GM23338 (cell line): Measurements from ENCODE around the gene HOXC9. TPM values are rescaled to one million over a fixed set of nuclear protein-coding genes. Genes with fewer than 3 reads are reported as not detected.

ENCODE experiments used
- ATAC-seq: fragments of 200-7000 bp; cut with Tn5 transposase; 3 replicates; pipeline ENCODE4 v1.9.1; 2020
- DNase-seq: peaks from one replicate; pipeline ENCODE4 v3.0.0-alpha.2; 2015; ENCODE audit warnings: low spot score
- H2AFZ ChIP-seq: fragments of 200-600 bp; sonication (generic); 2 replicates; pipeline ENCODE4 v1.8.0; 2016; ENCODE audit warnings: antibody characterized with exemption, mild to moderate bottlenecking, moderate library complexity
- H3F3A ChIP-seq: fragments of 200-600 bp; sonication (generic); replicated peaks from 2 replicates; pipeline ENCODE4 v1.8.0; 2017; ENCODE audit warnings: antibody characterized with exemption, mixed run types, low read depth
- H3K27ac ChIP-seq: fragments of 200-600 bp; sonication (generic); 2 replicates; pipeline ENCODE4 v1.6.1; 2016; ENCODE audit warnings: low read depth
- H3K27me3 ChIP-seq: fragments of 200-600 bp; sonication (generic); 2 replicates; pipeline ENCODE4 v1.8.0; 2016; ENCODE audit warnings: mild to moderate bottlenecking, mixed run types, moderate library complexity; ENCODE audit not compliant: insufficient read depth
- H3K36me3 ChIP-seq: fragments of 200-600 bp; sonication (generic); 2 replicates; pipeline ENCODE4 v1.8.0; 2016; ENCODE audit warnings: mild to moderate bottlenecking; ENCODE audit not compliant: insufficient read depth
- H3K4me1 ChIP-seq: fragments of 200-600 bp; sonication (generic); 2 replicates; pipeline ENCODE4 v1.8.0; 2016; ENCODE audit warnings: mild to moderate bottlenecking, moderate library complexity; ENCODE audit not compliant: insufficient read depth
- H3K4me2 ChIP-seq: fragments of 200-600 bp; sonication (generic); 2 replicates; pipeline ENCODE4 v1.7.1; 2017; ENCODE audit warnings: mixed run types
- H3K4me3 ChIP-seq: fragments of 200-600 bp; sonication (generic); 2 replicates; pipeline ENCODE4 v1.6.1; 2016; ENCODE audit warnings: mixed run types
- H3K79me2 ChIP-seq: fragments of 200-600 bp; sonication (generic); replicated peaks from 2 replicates; pipeline ENCODE4 v1.8.0; 2017; ENCODE audit warnings: mild to moderate bottlenecking; ENCODE audit not compliant: insufficient read depth
- H3K9me2 ChIP-seq: fragments of 200-600 bp; sonication (generic); 2 replicates; pipeline ENCODE4 v1.8.0; 2017; ENCODE audit not compliant: insufficient read depth
- H4K20me1 ChIP-seq: fragments of 200-600 bp; sonication (generic); replicated peaks from 2 replicates; pipeline ENCODE4 v1.8.0; 2017; ENCODE audit warnings: mild to moderate bottlenecking; ENCODE audit not compliant: insufficient read depth
- H3K27ac Mint-ChIP-seq: 2 replicates; pipeline ENCODE4 v1.8.0; 2020; ENCODE audit warnings: inconsistent platforms, mild to moderate bottlenecking, moderate library complexity, mixed read lengths
- H3K27me3 Mint-ChIP-seq: 3 replicates; pipeline ENCODE4 v1.8.0; 2022; ENCODE audit warnings: low read depth, mild to moderate bottlenecking, moderate library complexity, mixed read lengths, inconsistent platforms; ENCODE audit not compliant: insufficient read depth, poor library complexity
- H3K36me3 Mint-ChIP-seq: 3 replicates; pipeline ENCODE4 v1.8.0; 2021; ENCODE audit warnings: low read depth, mild to moderate bottlenecking, inconsistent platforms, moderate library complexity, mixed read lengths
- H3K4me1 Mint-ChIP-seq: 3 replicates; pipeline ENCODE4 v1.8.0; 2020; ENCODE audit warnings: mild to moderate bottlenecking, inconsistent platforms, mixed read lengths
- H3K4me3 Mint-ChIP-seq: 3 replicates; pipeline ENCODE4 v1.8.0; 2021; ENCODE audit warnings: moderate library complexity, mild to moderate bottlenecking, inconsistent platforms, mixed read lengths
- H3K9me3 Mint-ChIP-seq: 3 replicates; pipeline ENCODE4 v1.8.0; 2020; ENCODE audit warnings: moderate library complexity, mild to moderate bottlenecking, inconsistent platforms, mixed read lengths
- CTCF ChIP-seq, 2 experiments: fragments of 200-600 bp in 1 of 2; sonication (generic) in 1 of 2; conservative IDR thresholded peaks; 2 replicates each; pipeline versions ENCODE4 v1.5.1 to v1.6.1; 2016 to 2017; ENCODE audit warnings: antibody characterized with exemption in 2 of 2, low read depth in 2 of 2, mild to moderate bottlenecking in 2 of 2, moderate library complexity in 1 of 2
- ETS1 ChIP-seq: IDR thresholded peaks from 2 replicates; pipeline ENCODE4 v1.6.1; 2016; ENCODE audit warnings: antibody characterized with exemption
- EZH2 ChIP-seq: fragments of 200-600 bp; sonication (generic); IDR thresholded peaks from one replicate; pipeline ENCODE4 v1.8.0; 2017; ENCODE audit warnings: antibody characterized with exemption, mild to moderate bottlenecking, low read depth; ENCODE audit not compliant: unreplicated experiment
- EZH2phosphoT487 ChIP-seq: fragments of 200-600 bp; sonication (generic); IDR thresholded peaks from one replicate; pipeline ENCODE4 v1.8.1; 2018; ENCODE audit warnings: antibody characterized with exemption; ENCODE audit not compliant: unreplicated experiment
- JUNB ChIP-seq: IDR thresholded peaks from one replicate; pipeline ENCODE4 v1.6.1; 2016; ENCODE audit warnings: antibody characterized with exemption; ENCODE audit not compliant: unreplicated experiment
- NANOG ChIP-seq: IDR thresholded peaks from 2 replicates; pipeline ENCODE4 v1.6.1; 2016; ENCODE audit warnings: antibody characterized with exemption, borderline replicate concordance
- STAT1 ChIP-seq: IDR thresholded peaks from one replicate; pipeline ENCODE4 v1.6.1; 2016; ENCODE audit warnings: antibody characterized with exemption; ENCODE audit not compliant: unreplicated experiment
- ZNF114 ChIP-seq: fragments of 250-450 bp; sonication (Bioruptor Pico); IDR thresholded peaks from 2 replicates; pipeline ENCODE4 v1.5.0; 2020; ENCODE audit warnings: mild to moderate bottlenecking, moderate library complexity
- ZNF462 ChIP-seq: fragments of 250-450 bp; sonication (Bioruptor Pico); IDR thresholded peaks from 2 replicates; pipeline ENCODE4 v1.5.0; 2020; ENCODE audit warnings: mild to moderate bottlenecking, moderate library complexity
- polyA plus RNA-seq: library from polyadenylated mRNA; unstranded; fragments of >200 nt; fragmentation: Nextera tagmentation; extraction: Ambion mirVana; gene quantifications from 2 replicates; pipeline ENCODE4 v1.2.1, GENCODE V29; 2016
- total RNA-seq: library from RNA; depleted of rRNA; stranded (reverse); fragments of >200 nt; shearing (Covaris generic); gene quantifications from 2 replicates; pipeline ENCODE4 v1.2.3, GENCODE V29; 2014

HOXC9 gene
- total and polyA plus RNA-seq, 2 experiments from 2014 or later: not detected

- peaks cover 10% of the 10 kb centered on the region; the same call in 1 of the 2 replicates for H3K4me1 ChIP-seq
- peaks cover 100% of the 10 kb centered on the region for H3K27me3 ChIP-seq
- Mint-ChIP-seq H3K4me1 (peaks cover 19% of the 10 kb centered on the region), H3K36me3 (no peaks in the 10 kb centered on the region), H3K27ac (no peak overlapping the region), H3K4me3 (peak overlapping the region; percentile 15; the same call in 1 of the 3 replicates), H3K27me3 (peaks cover 99% of the 10 kb centered on the region), H3K9me3 (no peaks in the 10 kb centered on the region; the same call in 1 of the 3 replicates)
- peaks cover 33% of the 10 kb centered on the region for H4K20me1 ChIP-seq
- H2AFZ ChIP-seq: no peak overlapping the region
- TF ChIP-seq ETS1 (no peak), ZNF114 (CRISPR knock-in tag) (no peak), NANOG (no peak), EZH2phosphoT487 (no peak), STAT1 (no peak), EZH2 (peak; percentile 12)
- H3K27ac ChIP-seq: no peak overlapping the region
- H3K9me2 ChIP-seq: no peaks in the 10 kb centered on the region
- ATAC-seq (no peak), DNase-seq (no peak)
- 0 out of 2 replicates have a peak overlapping the region, but pooled peaks have one; percentile 26 for H3K4me2 ChIP-seq
- H3K79me2 ChIP-seq: no peaks in the 10 kb centered on the region
- H3K4me3 ChIP-seq: no peak overlapping the region
- no peaks in the 10 kb centered on the region for H3K36me3 ChIP-seq
- peaks cover 34% of the 10 kb centered on the region for H3F3A ChIP-seq
These were observed 5.5 kb downstream of the HOXC9 start for GRCh38 chr12:54005531-54005852.

GRCh38 chr12:54005853-54006558, 6.0 kb downstream of the HOXC9 start:
- peak overlapping the region; percentile 64; the same call in 1 of the 2 replicates for H3K4me2 ChIP-seq
- no peaks in the 10 kb centered on the region for H3K36me3 Mint-ChIP-seq

More at GRCh38 chr12:54005853-54006558, 6.0 kb downstream of the HOXC9 start:
- peaks cover 99% of the 10 kb centered on the region for H3K27me3 Mint-ChIP-seq
- no peak overlapping the region for H3K4me3 ChIP-seq
- no peak overlapping the region for H3K27ac Mint-ChIP-seq
- H3K9me3 Mint-ChIP-seq: no peaks in the 10 kb centered on the region; the same call in 1 of the 3 replicates
- peaks cover 100% of the 10 kb centered on the region for H3K27me3 ChIP-seq
- peak; percentile 71 for ATAC-seq
- H3K36me3 ChIP-seq: no peaks in the 10 kb centered on the region
- H3K4me1 Mint-ChIP-seq: peaks cover 22% of the 10 kb centered on the region
- peaks cover 15% of the 10 kb centered on the region for H3K4me1 ChIP-seq
- DNase-seq: peak; percentile 95
- no peak overlapping the region for H3K27ac ChIP-seq
- peaks cover 34% of the 10 kb centered on the region for H3F3A ChIP-seq
- no peaks in the 10 kb centered on the region for H3K9me2 ChIP-seq
- H3K4me3 Mint-ChIP-seq: peak overlapping the region; percentile 15; the same call in 1 of the 3 replicates
- TF ChIP-seq EZH2phosphoT487: peak; percentile 96
- TF ChIP-seq CTCF (conservative IDR thresholded peaks at IDR 0.05; ENCODE audit: low read depth in 2 of 2): peak; percentile 87 to 93
- TF ChIP-seq EZH2: peak; percentile 92
- TF ChIP-seq ZNF462 (CRISPR knock-in tag): no peak
- TF ChIP-seq JUNB: no peak
- peaks cover 36% of the 10 kb centered on the region for H4K20me1 ChIP-seq
- no peaks in the 10 kb centered on the region for H3K79me2 ChIP-seq
- no peak overlapping the region for H2AFZ ChIP-seq
